ENCODE measurements around the gene ASPDH. TPM values are rescaled to one million over a fixed set of nuclear protein-coding genes. Genes with fewer than 3 reads are reported as not detected.

Gene ASPDH
- polyA plus RNA-seq, 2 of the 4 experiments (the other 2 are of a cell fraction) = not detected

GRCh38 chr19:50547385-50548190, 33.9 kb upstream of the ASPDH start:
- Histone ChIP-seq H3K4me2 (no peak overlapping the region), H3K9me3 (no peaks in the 10 kb centered on the region), H3K4me1 (peaks cover 3% of the 10 kb centered on the region; the same call in 1 of the 3 replicates), H3K4me3 (no peak overlapping the region), H3K27ac (no peak overlapping the region)
- ChIA-PET POLR2A (no interaction called here), CTCF (interaction anchor here (0.6 to 18.0 kb wide), 5 partner anchors 9 to 229 kb away, joined by 3 to 355 read pairs (median 3); no protein-coding TSS in a partner anchor)
- 69% methylated on average over 17 of the region's 18 CpGs for WGBS (ENCODE audit: missing lambda C conversion rate)
- no peak for DNase-seq (ENCODE audit: low read depth in 1 of 2, low spot score in 1 of 2)
- ATAC-seq = peak; percentile 4 to 13; a peak in 4 of 6 replicates
- TF ChIP-seq RAD21 (conservative IDR thresholded peaks at IDR 0.05 in 1 of 2, IDR thresholded peaks at IDR 0.05 in 1 of 2) = peak; percentile 14 to 22; a peak in 1 of 5 replicates
- TF ChIP-seq, protein P1, sequence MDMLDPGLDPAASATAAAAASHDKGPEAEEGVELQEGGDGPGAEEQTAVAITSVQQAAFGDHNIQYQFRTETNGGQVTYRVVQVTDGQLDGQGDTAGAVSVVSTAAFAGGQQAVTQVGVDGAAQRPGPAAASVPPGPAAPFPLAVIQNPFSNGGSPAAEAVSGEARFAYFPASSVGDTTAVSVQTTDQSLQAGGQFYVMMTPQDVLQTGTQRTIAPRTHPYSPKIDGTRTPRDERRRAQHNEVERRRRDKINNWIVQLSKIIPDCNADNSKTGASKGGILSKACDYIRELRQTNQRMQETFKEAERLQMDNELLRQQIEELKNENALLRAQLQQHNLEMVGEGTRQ (IDR thresholded peaks at IDR 0.05) = no peak
- no peak for FAIRE-seq

GRCh38 chr19:50546527-50547221, 33.0 kb upstream of the ASPDH start:
- ChIA-PET CTCF (interaction anchor here (0.6 to 18.0 kb wide), 4 partner anchors 9 to 230 kb away, joined by 3 to 355 read pairs (median 33); no protein-coding TSS in a partner anchor), POLR2A (no interaction called here)
- 67% methylated on average over 29 of the region's 29 CpGs for WGBS (ENCODE audit: missing lambda C conversion rate)
- DNase-seq (ENCODE audit: low read depth in 1 of 2, low spot score in 1 of 2) = no peak
- H3K27ac ChIP-seq = no peak overlapping the region
- H3K4me2 ChIP-seq = no peak overlapping the region
- TF ChIP-seq, protein P2, sequence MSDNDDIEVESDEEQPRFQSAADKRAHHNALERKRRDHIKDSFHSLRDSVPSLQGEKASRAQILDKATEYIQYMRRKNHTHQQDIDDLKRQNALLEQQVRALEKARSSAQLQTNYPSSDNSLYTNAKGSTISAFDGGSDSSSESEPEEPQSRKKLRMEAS (IDR thresholded peaks at IDR 0.05) = no peak
- TF ChIP-seq ELK1 (IDR thresholded peaks at IDR 0.05; ENCODE audit: low read depth, low read length) = no peak
- no peak for TF ChIP-seq PHF8 (IDR thresholded peaks at IDR 0.05; ENCODE audit: borderline replicate concordance, low read depth)
- TF ChIP-seq MAFK (IDR thresholded peaks at IDR 0.05; ENCODE audit: partially characterized antibody) = no peak
- no peak for TF ChIP-seq POLR2A (IDR thresholded peaks at IDR 0.05; ENCODE audit: low read length)
- TF ChIP-seq CHD2 (IDR thresholded peaks at IDR 0.05; ENCODE audit: low read length, partially characterized antibody) = no peak
- no peak for TF ChIP-seq HDAC2 (IDR thresholded peaks at IDR 0.05)
- no peak for TF ChIP-seq EHMT2 (IDR thresholded peaks at IDR 0.05; ENCODE audit: low read depth)
- no peak for TF ChIP-seq KDM5A (IDR thresholded peaks at IDR 0.05)
- TF ChIP-seq GATA3 (IDR thresholded peaks at IDR 0.05; ENCODE audit: borderline replicate concordance) = no peak
- TF ChIP-seq CEBPB (IDR thresholded peaks at IDR 0.05) = no peak
- TF ChIP-seq RARB (CRISPR knock-in tag; IDR thresholded peaks at IDR 0.05) = no peak
- TF ChIP-seq RNF2 (IDR thresholded peaks at IDR 0.05; ENCODE audit: borderline replicate concordance, low read depth) = no peak
- TF ChIP-seq, protein P3, sequence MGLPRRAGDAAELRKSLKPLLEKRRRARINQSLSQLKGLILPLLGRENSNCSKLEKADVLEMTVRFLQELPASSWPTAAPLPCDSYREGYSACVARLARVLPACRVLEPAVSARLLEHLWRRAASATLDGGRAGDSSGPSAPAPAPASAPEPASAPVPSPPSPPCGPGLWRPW (IDR thresholded peaks at IDR 0.05) = no peak
- TF ChIP-seq, protein P1 (IDR thresholded peaks at IDR 0.05) = no peak
- no peak for ATAC-seq
- no peaks in the 10 kb centered on the region for H3K9me3 ChIP-seq
- no peak for FAIRE-seq
- no peaks in the 10 kb centered on the region; the same call in 2 of the 3 replicates for H3K4me1 ChIP-seq
- no peak overlapping the region for H3K4me3 ChIP-seq

GRCh38 chr19:50542943-50543342, 29.2 kb upstream of the ASPDH start:
- no peaks in the 10 kb centered on the region for H3K4me1 ChIP-seq
- no peaks in the 10 kb centered on the region for H3K9me3 ChIP-seq
- H3K4me3 ChIP-seq = no peak overlapping the region
- no peak overlapping the region for H3K27ac ChIP-seq
- CTCF ChIA-PET = interaction anchor here (1.4 to 18.0 kb wide), 3 partner anchors 14 to 379 kb away, joined by 3 to 355 read pairs (median 4); no protein-coding TSS in a partner anchor
- WGBS (ENCODE audit: missing lambda C conversion rate) = 87% methylated on average over 19 of the region's 21 CpGs
- POLR2A ChIA-PET = interaction anchor here (0.7 kb wide), 1 partner anchor 11 kb away, joined by 9 read pairs; no protein-coding TSS in a partner anchor
- DNase-seq (ENCODE audit: low read depth in 1 of 2, low spot score in 1 of 2) = no peak
- H3K4me2 ChIP-seq = no peak overlapping the region
- no peak for ATAC-seq
- FAIRE-seq = no peak
- TF ChIP-seq JUN (IDR thresholded peaks at IDR 0.05) (no peak), GATA3 (IDR thresholded peaks at IDR 0.05; ENCODE audit: borderline replicate concordance) (no peak), HOXB13 (CRISPR knock-in tag; IDR thresholded peaks at IDR 0.05; ENCODE audit: low read depth) (no peak), BHLHE40 (IDR thresholded peaks at IDR 0.05; ENCODE audit: low read depth, low read length) (no peak), HDAC2 (IDR thresholded peaks at IDR 0.05) (no peak), PHF8 (IDR thresholded peaks at IDR 0.05; ENCODE audit: borderline replicate concordance, low read depth) (no peak), SMC3 (IDR thresholded peaks at IDR 0.05) (no peak), RFX5 (IDR thresholded peaks at IDR 0.05) (no peak), CEBPB (IDR thresholded peaks at IDR 0.05) (no peak), ZSCAN20 (CRISPR knock-in tag; IDR thresholded peaks at IDR 0.05) (no peak), FOXS1 (CRISPR knock-in tag; IDR thresholded peaks at IDR 0.05) (no peak), HEYL (CRISPR knock-in tag; IDR thresholded peaks at IDR 0.05) (no peak)
- TF ChIP-seq, protein P4, sequence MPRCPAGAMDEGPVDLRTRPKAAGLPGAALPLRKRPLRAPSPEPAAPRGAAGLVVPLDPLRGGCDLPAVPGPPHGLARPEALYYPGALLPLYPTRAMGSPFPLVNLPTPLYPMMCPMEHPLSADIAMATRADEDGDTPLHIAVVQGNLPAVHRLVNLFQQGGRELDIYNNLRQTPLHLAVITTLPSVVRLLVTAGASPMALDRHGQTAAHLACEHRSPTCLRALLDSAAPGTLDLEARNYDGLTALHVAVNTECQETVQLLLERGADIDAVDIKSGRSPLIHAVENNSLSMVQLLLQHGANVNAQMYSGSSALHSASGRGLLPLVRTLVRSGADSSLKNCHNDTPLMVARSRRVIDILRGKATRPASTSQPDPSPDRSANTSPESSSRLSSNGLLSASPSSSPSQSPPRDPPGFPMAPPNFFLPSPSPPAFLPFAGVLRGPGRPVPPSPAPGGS (IDR thresholded peaks at IDR 0.05) = no peak
- TF ChIP-seq, protein P5, sequence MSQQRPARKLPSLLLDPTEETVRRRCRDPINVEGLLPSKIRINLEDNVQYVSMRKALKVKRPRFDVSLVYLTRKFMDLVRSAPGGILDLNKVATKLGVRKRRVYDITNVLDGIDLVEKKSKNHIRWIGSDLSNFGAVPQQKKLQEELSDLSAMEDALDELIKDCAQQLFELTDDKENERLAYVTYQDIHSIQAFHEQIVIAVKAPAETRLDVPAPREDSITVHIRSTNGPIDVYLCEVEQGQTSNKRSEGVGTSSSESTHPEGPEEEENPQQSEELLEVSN (IDR thresholded peaks at IDR 0.05; ENCODE audit: borderline replicate concordance, low read depth) = no peak

Data from A549 (cell line).